SK-N-SH (cell line): Measurements from ENCODE around the gene SURF1. TPM values are rescaled to one million over a fixed set of nuclear protein-coding genes. Genes with fewer than 3 reads are reported as not detected.

Experiments
- CTCF ChIA-PET: fragments of 300-600, 350-600 bp; formaldehyde crosslinking; extraction: SDS; loops from one replicate; lab custom pipeline; 2021; lab: Yijun Ruan, JAX
- POLR2A ChIA-PET: fragments of 350-600 bp; sonication (Branson Sonifier 250); formaldehyde crosslinking; extraction: SDS; loops from one replicate; lab custom pipeline; 2020; ENCODE audit warnings: antibody characterized with exemption, inconsistent platforms; lab: Yijun Ruan, JAX
- DNase-seq: peaks from one replicate; pipeline ENCODE4 v3.0.0; 2012
- H2AFZ ChIP-seq: fragments of 200-600 bp; sonication (generic); 2 replicates; pipeline ENCODE4 v1.8.1; 2016; ENCODE audit warnings: antibody characterized with exemption, mild to moderate bottlenecking, low read depth
- H3F3A ChIP-seq: fragments of 200-600 bp; sonication (generic); replicated peaks from 2 replicates; pipeline ENCODE3; 2016; ENCODE audit warnings: antibody characterized with exemption, mild to moderate bottlenecking; ENCODE audit not compliant: insufficient read depth
- H3K27ac ChIP-seq, 2 experiments: fragments of 200-500 bp in 1 of 2; fragments of 200-600 bp in 1 of 2; sonication (Bioruptor generic) in 1 of 2; sonication (generic), shearing (Covaris generic) in 1 of 2; 2 replicates each; pipeline versions ENCODE4 v1.5.1 to v1.6.1; 2014 to 2016; ENCODE audit warnings: low read depth in 2 of 2, inconsistent platforms in 1 of 2, low read length in 1 of 2, mild to moderate bottlenecking in 1 of 2, mixed read lengths in 1 of 2
- H3K27me3 ChIP-seq: fragments of 200-600 bp; sonication (generic), shearing (Covaris generic); 2 replicates; pipeline ENCODE4 v1.6.1; 2016; ENCODE audit warnings: mixed run types; ENCODE audit not compliant: insufficient read depth
- H3K36me3 ChIP-seq, 2 experiments: fragments of 200-500 bp in 1 of 2; fragments of 200-600 bp in 1 of 2; sonication (Bioruptor generic) in 1 of 2; sonication (generic) in 1 of 2; replicated peaks in 1 of 2; 2 replicates each; pipeline versions ENCODE3 to v1.5.1; 2014 to 2016; ENCODE audit warnings: low read length in 1 of 2, mild to moderate bottlenecking in 1 of 2; ENCODE audit not compliant: insufficient read depth in 2 of 2, control insufficient read depth in 1 of 2
- H3K4me1 ChIP-seq, 2 experiments: fragments of 200-500 bp in 1 of 2; fragments of 200-600 bp in 1 of 2; sonication (Bioruptor generic) in 1 of 2; sonication (generic), shearing (Covaris generic) in 1 of 2; 2 replicates each; pipeline versions ENCODE4 v1.5.1 to v1.6.1; 2014 to 2016; ENCODE audit warnings: low read depth in 1 of 2, low read length in 1 of 2, mixed run types in 1 of 2; ENCODE audit not compliant: insufficient read depth in 2 of 2, control insufficient read depth in 1 of 2
- H3K4me2 ChIP-seq: fragments of 200-600 bp; sonication (generic), shearing (Covaris generic); 2 replicates; pipeline ENCODE4 v1.6.1; 2017; ENCODE audit warnings: mixed run types
- H3K4me3 ChIP-seq, 2 experiments: fragments of 200-500 bp in 1 of 2; fragments of 200-600 bp in 1 of 2; sonication (Bioruptor generic) in 1 of 2; sonication (generic), shearing (Covaris generic) in 1 of 2; 2 replicates each; pipeline versions ENCODE4 v1.5.1 to v1.8.1; 2014 to 2016; ENCODE audit warnings: low read depth in 2 of 2, inconsistent platforms in 1 of 2, low read length in 1 of 2, mild to moderate bottlenecking in 1 of 2, mixed read lengths in 1 of 2, moderate library complexity in 1 of 2
- H3K79me2 ChIP-seq: fragments of 200-600 bp; sonication (generic); 2 replicates; pipeline ENCODE4 v1.8.1; 2017; ENCODE audit warnings: mild to moderate bottlenecking; ENCODE audit not compliant: insufficient read depth
- H3K9ac ChIP-seq: fragments of 200-600 bp; sonication (generic); 2 replicates; pipeline ENCODE4 v1.6.1; 2017; ENCODE audit warnings: mixed run types
- H3K9me2 ChIP-seq: fragments of 200-600 bp; sonication (generic); 2 replicates; pipeline ENCODE4 v1.6.1; 2017; ENCODE audit warnings: mixed run types
- H3K9me3 ChIP-seq: fragments of 200-600 bp; sonication (generic); 2 replicates; pipeline ENCODE4 v1.6.1; 2017; ENCODE audit warnings: mixed run types, mild to moderate bottlenecking, moderate library complexity
- H4K20me1 ChIP-seq: fragments of 200-600 bp; sonication (generic); 2 replicates; pipeline ENCODE4 v1.6.1; 2017; ENCODE audit warnings: mild to moderate bottlenecking, mixed run types; ENCODE audit not compliant: insufficient read depth
- CTCF ChIP-seq: fragments of 200-600 bp; sonication (generic); IDR thresholded peaks from 2 replicates; pipeline ENCODE4 v1.6.1; 2017; ENCODE audit warnings: antibody characterized with exemption, mild to moderate bottlenecking, moderate library complexity
- EP300 ChIP-seq, 2 experiments: IDR thresholded peaks; 2 replicates each; pipeline versions ENCODE4 v1.4.0 to v1.6.1; 2012; ENCODE audit warnings: borderline replicate concordance in 1 of 2, low read depth in 1 of 2, low read length in 1 of 2
- FOXM1 ChIP-seq: IDR thresholded peaks from 2 replicates; pipeline ENCODE4 v1.4.0; 2012; ENCODE audit warnings: low read depth, mild to moderate bottlenecking
- GABPA ChIP-seq: IDR thresholded peaks from 2 replicates; pipeline ENCODE4 v1.4.0; 2012; ENCODE audit warnings: low read depth, mild to moderate bottlenecking
- GATA2 ChIP-seq: sonication (generic); formaldehyde crosslinking; IDR thresholded peaks from 2 replicates; pipeline ENCODE4 v1.5.0; 2020; ENCODE audit warnings: mild to moderate bottlenecking, missing genetic modification reagents
- MXI1 ChIP-seq: IDR thresholded peaks from 2 replicates; pipeline ENCODE4 v1.6.1; 2012; ENCODE audit warnings: mild to moderate bottlenecking, low read depth, low read length, improper control_type of control experiment
- RCOR1 ChIP-seq: fragments of 150-350 bp; IDR thresholded peaks from 2 replicates; pipeline ENCODE4 v1.6.1; 2017; ENCODE audit warnings: antibody characterized with exemption, low read length
- RXRA ChIP-seq: IDR thresholded peaks from 2 replicates; pipeline ENCODE4 v1.4.0; 2012; ENCODE audit warnings: low read depth, mild to moderate bottlenecking, borderline replicate concordance
- TCF12 ChIP-seq: IDR thresholded peaks from 2 replicates; pipeline ENCODE4 v1.4.0; 2012
- WGBS: methylation state at CpG from one replicate; pipeline ENCODE4 v1.1.6; 2017; ENCODE audit warnings: low lambda C conversion rate; 5-methylcytosine and 5-hydroxymethylcytosine counted together
- polyA plus RNA-seq, 3 experiments: library from polyadenylated mRNA; depleted of rRNA; stranded (reverse); fragments of >200 nt; gene quantifications; 2 replicates each; pipeline ENCODE4 v1.2.3, GENCODE V29; 2012
- TF ChIP-seq, protein P1 (sequence below): IDR thresholded peaks from 2 replicates; pipeline ENCODE4 v1.4.0; 2012; ENCODE audit warnings: low read depth, borderline replicate concordance
- TF ChIP-seq, protein P2 (sequence below): fragments of 150-350 bp; IDR thresholded peaks from 2 replicates; pipeline ENCODE4 v1.6.1; 2016; ENCODE audit warnings: mild to moderate bottlenecking, low read depth, low read length
- TF ChIP-seq, protein P3 (sequence below): IDR thresholded peaks from 2 replicates; pipeline ENCODE4 v1.4.0; 2012; ENCODE audit warnings: low read depth
- TF ChIP-seq, protein P4 (sequence below): fragments of 150-350 bp; IDR thresholded peaks from 2 replicates; pipeline ENCODE4 v1.6.1; 2017; ENCODE audit warnings: antibody characterized with exemption, low read length, low read depth, borderline replicate concordance
- TF ChIP-seq, protein P5 (sequence below): IDR thresholded peaks from 2 replicates; pipeline ENCODE4; 2012

Gene SURF1
- polyA plus RNA-seq, 1 of the 3 experiments (the other 2 are of a cell fraction), result 103 TPM

DNA sequence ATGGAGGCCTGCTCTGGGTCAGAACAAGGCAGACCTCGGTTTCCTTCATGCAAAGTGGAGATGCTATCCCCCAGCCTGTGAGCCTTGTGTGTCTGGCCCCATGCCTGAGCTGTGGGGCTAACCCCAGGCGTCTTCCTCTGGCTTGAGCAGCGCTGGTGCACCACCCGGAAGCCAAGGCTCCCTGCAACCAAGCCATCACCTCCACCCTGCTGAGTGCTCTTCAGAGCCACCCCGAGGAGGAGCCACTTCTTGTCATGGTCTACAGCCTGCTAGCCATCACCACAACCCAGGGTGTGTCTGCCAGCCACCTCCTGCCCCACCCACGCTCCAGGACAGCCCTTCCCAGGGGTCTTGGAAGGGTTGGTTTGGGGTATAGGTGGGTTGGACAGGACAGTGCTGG lies 45.3 kb upstream of the SURF1 start:
- DNase-seq, result no peak
- Histone ChIP-seq H3K27ac (no peak overlapping the region), H4K20me1 (no peaks in the 10 kb centered on the region), H3K9ac (no peak overlapping the region), H2AFZ (no peak overlapping the region), H3K27me3 (no peaks in the 10 kb centered on the region), H3F3A (no peaks in the 10 kb centered on the region), H3K4me1 (no peaks in the 10 kb centered on the region), H3K9me2 (no peaks in the 10 kb centered on the region), H3K79me2 (no peaks in the 10 kb centered on the region), H3K36me3 (peaks cover 10 to 25% of the 10 kb centered on the region in 2 experiments), H3K4me3 (no peak overlapping the region), H3K4me2 (no peak overlapping the region), H3K9me3 (no peaks in the 10 kb centered on the region)
- TF ChIP-seq TCF12 (no peak), CTCF (no peak), GATA2 (no peak), GABPA (no peak), RXRA (no peak), EP300 (IDR thresholded peaks at IDR 0.05; ENCODE audit: borderline replicate concordance in 1 of 2, low read depth in 1 of 2, low read length in 1 of 2) (no peak), RCOR1 (no peak), FOXM1 (no peak), MXI1 (no peak)
- TF ChIP-seq, protein P1, sequence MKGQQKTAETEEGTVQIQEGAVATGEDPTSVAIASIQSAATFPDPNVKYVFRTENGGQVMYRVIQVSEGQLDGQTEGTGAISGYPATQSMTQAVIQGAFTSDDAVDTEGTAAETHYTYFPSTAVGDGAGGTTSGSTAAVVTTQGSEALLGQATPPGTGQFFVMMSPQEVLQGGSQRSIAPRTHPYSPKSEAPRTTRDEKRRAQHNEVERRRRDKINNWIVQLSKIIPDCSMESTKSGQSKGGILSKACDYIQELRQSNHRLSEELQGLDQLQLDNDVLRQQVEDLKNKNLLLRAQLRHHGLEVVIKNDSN, result no peak
- TF ChIP-seq, protein P2, sequence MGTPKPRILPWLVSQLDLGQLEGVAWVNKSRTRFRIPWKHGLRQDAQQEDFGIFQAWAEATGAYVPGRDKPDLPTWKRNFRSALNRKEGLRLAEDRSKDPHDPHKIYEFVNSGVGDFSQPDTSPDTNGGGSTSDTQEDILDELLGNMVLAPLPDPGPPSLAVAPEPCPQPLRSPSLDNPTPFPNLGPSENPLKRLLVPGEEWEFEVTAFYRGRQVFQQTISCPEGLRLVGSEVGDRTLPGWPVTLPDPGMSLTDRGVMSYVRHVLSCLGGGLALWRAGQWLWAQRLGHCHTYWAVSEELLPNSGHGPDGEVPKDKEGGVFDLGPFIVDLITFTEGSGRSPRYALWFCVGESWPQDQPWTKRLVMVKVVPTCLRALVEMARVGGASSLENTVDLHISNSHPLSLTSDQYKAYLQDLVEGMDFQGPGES, result no peak
- TF ChIP-seq, protein P3, sequence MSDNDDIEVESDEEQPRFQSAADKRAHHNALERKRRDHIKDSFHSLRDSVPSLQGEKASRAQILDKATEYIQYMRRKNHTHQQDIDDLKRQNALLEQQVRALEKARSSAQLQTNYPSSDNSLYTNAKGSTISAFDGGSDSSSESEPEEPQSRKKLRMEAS, result no peak
- TF ChIP-seq, protein P4, sequence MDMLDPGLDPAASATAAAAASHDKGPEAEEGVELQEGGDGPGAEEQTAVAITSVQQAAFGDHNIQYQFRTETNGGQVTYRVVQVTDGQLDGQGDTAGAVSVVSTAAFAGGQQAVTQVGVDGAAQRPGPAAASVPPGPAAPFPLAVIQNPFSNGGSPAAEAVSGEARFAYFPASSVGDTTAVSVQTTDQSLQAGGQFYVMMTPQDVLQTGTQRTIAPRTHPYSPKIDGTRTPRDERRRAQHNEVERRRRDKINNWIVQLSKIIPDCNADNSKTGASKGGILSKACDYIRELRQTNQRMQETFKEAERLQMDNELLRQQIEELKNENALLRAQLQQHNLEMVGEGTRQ, result no peak
- TF ChIP-seq, protein P5, sequence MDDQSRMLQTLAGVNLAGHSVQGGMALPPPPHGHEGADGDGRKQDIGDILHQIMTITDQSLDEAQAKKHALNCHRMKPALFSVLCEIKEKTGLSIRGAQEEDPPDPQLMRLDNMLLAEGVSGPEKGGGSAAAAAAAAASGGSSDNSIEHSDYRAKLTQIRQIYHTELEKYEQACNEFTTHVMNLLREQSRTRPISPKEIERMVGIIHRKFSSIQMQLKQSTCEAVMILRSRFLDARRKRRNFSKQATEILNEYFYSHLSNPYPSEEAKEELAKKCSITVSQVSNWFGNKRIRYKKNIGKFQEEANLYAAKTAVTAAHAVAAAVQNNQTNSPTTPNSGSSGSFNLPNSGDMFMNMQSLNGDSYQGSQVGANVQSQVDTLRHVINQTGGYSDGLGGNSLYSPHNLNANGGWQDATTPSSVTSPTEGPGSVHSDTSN, result no peak
- CTCF ChIA-PET, result no interaction called here
- 89% methylated on average over 3 of the region's 6 CpGs for WGBS
- POLR2A ChIA-PET, result no interaction called here
